Progenitor cell of endocrine pancreas (in vitro differentiated cells): ENCODE data around the gene CALY. TPM values are rescaled to one million over a fixed set of nuclear protein-coding genes. Genes with fewer than 3 reads are reported as not detected.

Experiments
- DNase-seq: peaks from one replicate; pipeline ENCODE4 v3.0.0; 2021; ENCODE audit warnings: low spot score; ENCODE audit not compliant: unreplicated experiment
- H3K27ac Mint-ChIP-seq: 2 replicates; pipeline ENCODE4 v1.8.0; 2021; ENCODE audit warnings: mild to moderate bottlenecking, moderate library complexity, mixed read lengths
- H3K27me3 Mint-ChIP-seq: 2 replicates; pipeline ENCODE4 v1.8.0; 2021; ENCODE audit warnings: mixed read lengths
- H3K36me3 Mint-ChIP-seq: 2 replicates; pipeline ENCODE4 v1.8.0; 2022; ENCODE audit warnings: mixed read lengths; ENCODE audit not compliant: insufficient read depth
- H3K4me1 Mint-ChIP-seq: 2 replicates; pipeline ENCODE4 v1.8.0; 2021; ENCODE audit warnings: low read depth, mixed read lengths
- H3K4me3 Mint-ChIP-seq: 2 replicates; pipeline ENCODE4 v1.8.0; 2021; ENCODE audit warnings: low read depth, mild to moderate bottlenecking, moderate library complexity, mixed read lengths
- H3K9me3 Mint-ChIP-seq: 2 replicates; pipeline ENCODE4 v1.8.0; 2021; ENCODE audit warnings: low read depth, mixed read lengths
- total RNA-seq: library from RNA; stranded (reverse); gene quantifications from 2 replicates; pipeline ENCODE4 v1.2.1, GENCODE V29; 2021
- TF ChIP-seq, protein P1 (sequence below): fragments of 200-600 bp; sonication (generic); IDR thresholded peaks from one replicate; pipeline ENCODE4 v1.5.0; 2021; ENCODE audit warnings: antibody characterized with exemption, mild to moderate bottlenecking; ENCODE audit not compliant: unreplicated experiment

CALY gene
- total RNA-seq, 1 donor from 2014 or later: 2.5 TPM

DNA sequence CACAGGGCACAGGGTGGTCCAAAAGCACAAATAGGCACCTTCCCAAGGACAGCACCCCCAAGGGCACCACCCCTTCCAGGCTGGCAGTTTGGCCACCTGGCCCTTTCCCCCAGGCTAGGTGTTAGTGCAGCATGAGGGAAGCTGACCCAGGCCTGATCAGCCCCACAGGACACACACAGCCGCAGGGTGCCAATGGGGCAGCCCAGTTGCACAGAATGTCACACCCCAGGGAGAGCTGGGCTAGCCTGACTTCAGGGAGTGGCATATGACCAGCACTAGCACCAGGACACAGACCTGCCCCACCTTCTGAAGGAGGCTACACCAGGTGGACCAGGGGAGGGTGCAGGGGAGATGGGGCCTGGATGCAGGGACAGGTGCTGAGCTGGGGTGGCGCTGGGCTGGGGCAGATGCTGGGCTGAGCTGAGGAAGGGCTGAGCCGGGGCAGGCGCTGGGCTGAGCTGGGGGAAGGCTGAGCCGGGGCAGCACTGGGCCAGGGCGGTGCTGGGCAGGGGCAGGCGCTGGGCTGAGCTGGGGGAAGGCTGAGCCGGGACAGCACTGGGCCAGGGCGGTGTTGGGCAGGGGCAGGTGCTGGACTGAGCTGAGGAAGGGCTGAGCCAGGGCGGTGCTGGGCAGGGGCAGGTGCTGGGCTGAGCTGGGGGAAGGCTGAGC is 56.2 kb downstream of the CALY start:
- peaks cover 24% of the 10 kb centered on the region for H3K4me1 Mint-ChIP-seq
- TF ChIP-seq, protein P1, sequence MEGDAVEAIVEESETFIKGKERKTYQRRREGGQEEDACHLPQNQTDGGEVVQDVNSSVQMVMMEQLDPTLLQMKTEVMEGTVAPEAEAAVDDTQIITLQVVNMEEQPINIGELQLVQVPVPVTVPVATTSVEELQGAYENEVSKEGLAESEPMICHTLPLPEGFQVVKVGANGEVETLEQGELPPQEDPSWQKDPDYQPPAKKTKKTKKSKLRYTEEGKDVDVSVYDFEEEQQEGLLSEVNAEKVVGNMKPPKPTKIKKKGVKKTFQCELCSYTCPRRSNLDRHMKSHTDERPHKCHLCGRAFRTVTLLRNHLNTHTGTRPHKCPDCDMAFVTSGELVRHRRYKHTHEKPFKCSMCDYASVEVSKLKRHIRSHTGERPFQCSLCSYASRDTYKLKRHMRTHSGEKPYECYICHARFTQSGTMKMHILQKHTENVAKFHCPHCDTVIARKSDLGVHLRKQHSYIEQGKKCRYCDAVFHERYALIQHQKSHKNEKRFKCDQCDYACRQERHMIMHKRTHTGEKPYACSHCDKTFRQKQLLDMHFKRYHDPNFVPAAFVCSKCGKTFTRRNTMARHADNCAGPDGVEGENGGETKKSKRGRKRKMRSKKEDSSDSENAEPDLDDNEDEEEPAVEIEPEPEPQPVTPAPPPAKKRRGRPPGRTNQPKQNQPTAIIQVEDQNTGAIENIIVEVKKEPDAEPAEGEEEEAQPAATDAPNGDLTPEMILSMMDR: no peak
- no peak overlapping the region for H3K27ac Mint-ChIP-seq
- DNase-seq: no peak
- peaks cover 7% of the 10 kb centered on the region for H3K36me3 Mint-ChIP-seq
- no peak overlapping the region for H3K4me3 Mint-ChIP-seq
- no peaks in the 10 kb centered on the region for H3K27me3 Mint-ChIP-seq
- no peaks in the 10 kb centered on the region for H3K9me3 Mint-ChIP-seq

DNA sequence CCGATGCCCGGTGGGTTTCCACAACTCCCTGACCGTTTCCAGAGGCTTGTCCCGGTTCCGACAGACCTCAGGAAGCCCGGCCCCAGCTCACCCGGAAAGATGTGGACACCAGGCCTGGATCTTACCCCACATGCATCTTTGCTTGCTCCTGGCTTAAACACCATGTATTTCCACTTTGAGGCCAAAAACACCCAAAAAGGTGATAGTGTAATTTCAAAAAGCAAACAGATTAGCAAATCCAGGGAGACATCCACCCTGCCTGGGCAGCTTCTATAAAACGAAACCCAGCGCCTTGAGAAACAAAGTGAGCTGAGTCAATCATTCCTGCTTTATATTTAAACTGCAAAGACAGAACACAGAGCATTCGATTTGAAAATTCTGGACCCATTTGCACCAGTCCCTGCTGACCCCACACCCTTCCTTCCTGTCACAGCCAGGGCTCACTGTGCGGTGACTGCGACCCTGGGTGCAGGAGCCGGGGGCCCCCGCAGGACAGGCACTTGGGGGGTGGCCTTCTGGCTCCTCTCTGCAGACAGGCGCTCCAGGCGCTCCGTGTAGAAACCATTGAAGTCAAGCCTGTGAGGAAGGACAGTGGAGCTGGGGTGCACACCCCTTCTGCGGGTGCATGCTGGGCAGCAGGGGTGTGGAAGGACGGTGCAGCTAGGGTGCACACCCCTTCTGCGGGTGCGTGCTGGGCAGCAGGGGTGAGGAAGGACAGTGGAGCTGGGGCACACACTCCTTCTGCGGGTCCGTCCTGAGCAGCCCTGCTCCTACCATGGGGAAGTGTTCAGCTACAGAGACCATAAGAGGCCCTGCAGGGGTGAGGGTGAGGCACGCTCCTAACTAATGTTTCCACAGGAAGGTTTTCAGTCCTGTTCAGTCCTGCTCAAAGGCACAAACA is 57.1 kb downstream of the CALY start:
- Mint-ChIP-seq H3K27me3 (no peaks in the 10 kb centered on the region), H3K4me3 (no peak overlapping the region), H3K36me3 (peaks cover 4% of the 10 kb centered on the region), H3K9me3 (no peaks in the 10 kb centered on the region), H3K4me1 (peaks cover 24% of the 10 kb centered on the region), H3K27ac (no peak overlapping the region)
- TF ChIP-seq, protein P1: no peak
- no peak for DNase-seq

DNA sequence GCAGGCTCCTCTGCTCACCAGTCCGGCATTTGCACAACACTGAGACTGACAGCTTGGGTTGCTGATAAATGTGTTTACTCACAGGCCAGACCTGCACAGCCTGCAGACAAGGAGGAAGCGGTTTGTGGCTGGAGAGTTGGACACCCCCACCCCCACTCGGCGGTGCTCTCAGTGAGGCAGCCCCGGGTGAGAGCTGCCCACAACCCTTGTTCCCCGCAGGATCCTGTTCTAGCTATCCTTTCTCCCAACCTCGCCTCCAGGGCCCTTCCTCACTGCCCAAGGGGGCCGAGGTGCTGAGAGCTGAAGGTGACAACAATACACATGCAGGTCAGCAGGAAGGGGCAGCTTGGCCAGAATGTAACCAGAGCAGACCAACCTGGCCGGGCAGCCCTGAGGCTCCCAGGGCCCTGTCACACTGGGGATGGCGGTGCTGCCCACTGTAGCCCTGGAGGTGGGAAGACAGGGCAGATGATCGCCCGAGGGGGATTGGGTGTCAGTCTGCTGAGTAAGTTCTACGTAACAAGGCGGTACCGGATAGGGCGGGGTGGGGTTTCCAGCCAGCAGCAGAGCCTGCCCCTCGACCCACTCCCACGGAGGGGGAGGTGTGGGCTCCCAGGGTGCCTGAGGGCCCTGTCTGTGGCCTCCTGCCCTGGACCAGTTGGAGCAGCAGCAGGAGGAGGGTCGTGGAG is 58.0 kb downstream of the CALY start:
- no peak for DNase-seq
- Mint-ChIP-seq H3K27ac (peak overlapping the region; percentile 96), H3K4me3 (peak overlapping the region; percentile 61), H3K4me1 (peaks cover 24% of the 10 kb centered on the region), H3K9me3 (no peaks in the 10 kb centered on the region), H3K36me3 (peaks cover 2% of the 10 kb centered on the region), H3K27me3 (no peaks in the 10 kb centered on the region)
- TF ChIP-seq, protein P1: no peak

- TF ChIP-seq, protein P1: no peak
- peak overlapping the region; percentile 96 for H3K27ac Mint-ChIP-seq
- peak overlapping the region; percentile 61 for H3K4me3 Mint-ChIP-seq
- no peaks in the 10 kb centered on the region for H3K27me3 Mint-ChIP-seq
- no peak for DNase-seq
- H3K36me3 Mint-ChIP-seq: no peaks in the 10 kb centered on the region
- H3K4me1 Mint-ChIP-seq: peaks cover 24% of the 10 kb centered on the region
- no peaks in the 10 kb centered on the region for H3K9me3 Mint-ChIP-seq
These were observed 58.6 kb downstream of the CALY start for GRCh38 chr10:133277993-133278576.
